Uterus (tissue), 4 donors: Measurements from ENCODE around the gene OTUD5. TPM values are rescaled to one million over a fixed set of nuclear protein-coding genes. Genes with fewer than 3 reads are reported as not detected.
A peak's percentile ranks its signal among the peaks of the same experiment; 100 is the strongest.

Experiments used
- DNase-seq, 2 donors: peaks; one replicate each; pipeline ENCODE4 v3.0.0-alpha.2; 2019 to 2020
- H3K27ac ChIP-seq, 2 donors: fragments of 200-600 bp; sonication (generic); 1 replicate in 1 of 2; 2 replicates in 1 of 2; pipeline ENCODE4 v1.5.1; 2016 to 2018
- H3K27me3 ChIP-seq, 2 donors: fragments of 200-600 bp; sonication (generic); one replicate each; pipeline ENCODE4 v1.5.1; 2018 to 2019; ENCODE audit warnings: control low read depth in 1 of 2
- H3K36me3 ChIP-seq, 2 donors: fragments of 200-600 bp; sonication (generic); one replicate each; pipeline ENCODE4 v1.5.1; 2019; ENCODE audit warnings: control low read depth in 1 of 2
- H3K4me1 ChIP-seq, 2 donors: fragments of 200-600 bp; sonication (generic); one replicate each; pipeline ENCODE4 v1.5.1; 2018 to 2019; ENCODE audit warnings: control low read depth in 1 of 2
- H3K4me3 ChIP-seq, 2 donors: fragments of 200-600 bp; sonication (generic); 1 replicate in 1 of 2; 2 replicates in 1 of 2; pipeline ENCODE4 v1.5.1; 2018 to 2019; ENCODE audit warnings: mild to moderate bottlenecking in 1 of 2
- H3K9me3 ChIP-seq, 2 donors: fragments of 200-600 bp; sonication (generic); one replicate each; pipeline ENCODE4 v1.5.1; 2019; ENCODE audit warnings: control low read depth in 1 of 2
- CTCF ChIP-seq, 4 experiments: fragments of 200-600 bp in 2 of 4; fragments of 450-650 bp in 2 of 4; sonication (generic) in 2 of 4; IDR thresholded peaks; one replicate each; pipeline ENCODE4 v1.5.1; 2016 to 2019; ENCODE audit warnings: antibody characterized with exemption in 4 of 4, mild to moderate bottlenecking in 2 of 4, moderate library complexity in 1 of 4
- POLR2A ChIP-seq, 2 donors: fragments of 450-650 bp; IDR thresholded peaks; one replicate each; pipeline ENCODE4 v1.6.1; 2016; ENCODE audit warnings: antibody characterized with exemption in 2 of 2, mild to moderate bottlenecking in 1 of 2, moderate library complexity in 1 of 2
- intact Hi-C: fragments of 100-400 bp; cut with DNase I; formaldehyde crosslinking; loops from one replicate; pipeline ENCODE4 v1.15.1; 2023; ENCODE audit warnings: low total_unique reads
- total RNA-seq, 4 donors: library from RNA; depleted of rRNA in 3 of 4; stranded (reverse); fragments of >200 nt in 3 of 4; gene quantifications; one replicate each; pipeline versions ENCODE4 v1.1.0 to v1.2.4, GENCODE V29; 2014 to 2023
- donor health status: DM: yes; HTN: yes; CAD: no.

Gene OTUD5
- total RNA-seq, 4 donors from 2014 or later, result 8.5 to 58.7 (median 21.8) TPM

- TF ChIP-seq CTCF (IDR thresholded peaks at IDR 0.05) (no peak), POLR2A (IDR thresholded peaks at IDR 0.05) (peak; percentile 33 to 52)
- Histone ChIP-seq H3K36me3 (no peaks in the 10 kb centered on the region), H3K27me3 (no peaks in the 10 kb centered on the region), H3K27ac (peak within 1 kb of the TSS; percentile 51 to 66), H3K9me3 (no peaks in the 10 kb centered on the region), H3K4me1 (no peaks in the 10 kb centered on the region), H3K4me3 (peak within 1 kb of the TSS; percentile 44 to 58)
- peak; percentile 74 to 78 for DNase-seq
- intact Hi-C loops, result no loop called here
Observed at GRCh38 chrX:48911412-48912182, 45.8 kb downstream of the OTUD5 start, which contains the start of gene SLC35A2. Gene SLC35A2 (minus strand): TSS chrX:48911646. CDS start chrX:48911636, 10 bp downstream.

GRCh38 chrX:48910926-48911411 lies 46.4 kb downstream of the OTUD5 start:
- intact Hi-C loops, result no loop called here
- H3K4me3 ChIP-seq, result peak overlapping the region; percentile 44 to 58
- no peaks in the 10 kb centered on the region for H3K36me3 ChIP-seq
- no peaks in the 10 kb centered on the region for H3K27me3 ChIP-seq
- H3K4me1 ChIP-seq, result no peaks in the 10 kb centered on the region
- no peak for TF ChIP-seq CTCF (IDR thresholded peaks at IDR 0.05)
- TF ChIP-seq POLR2A (IDR thresholded peaks at IDR 0.05), result no peak
- H3K27ac ChIP-seq, result peak overlapping the region; percentile 51 to 66
- no peak for DNase-seq
- no peaks in the 10 kb centered on the region for H3K9me3 ChIP-seq

- no peaks in the 10 kb centered on the region for H3K27me3 ChIP-seq
- DNase-seq, result no peak
- TF ChIP-seq POLR2A (IDR thresholded peaks at IDR 0.05) (no peak), CTCF (IDR thresholded peaks at IDR 0.05) (no peak)
- no peaks in the 10 kb centered on the region for H3K36me3 ChIP-seq
- H3K4me1 ChIP-seq, result no peaks in the 10 kb centered on the region
- H3K27ac ChIP-seq, result no peak overlapping the region
- no peaks in the 10 kb centered on the region for H3K9me3 ChIP-seq
- H3K4me3 ChIP-seq, result no peak overlapping the region
- intact Hi-C loops, result no loop called here
Observed at GRCh38 chrX:48909703-48910294, 47.6 kb downstream of the OTUD5 start.

- Histone ChIP-seq H3K27ac (no peak overlapping the region), H3K4me1 (no peaks in the 10 kb centered on the region), H3K27me3 (no peaks in the 10 kb centered on the region), H3K9me3 (no peaks in the 10 kb centered on the region), H3K4me3 (no peak overlapping the region), H3K36me3 (no peaks in the 10 kb centered on the region)
- no peak for DNase-seq
- intact Hi-C loops, result no loop called here
- TF ChIP-seq POLR2A (IDR thresholded peaks at IDR 0.05) (no peak), CTCF (IDR thresholded peaks at IDR 0.05) (no peak)
Observed at GRCh38 chrX:48908600-48908999, 48.8 kb downstream of the OTUD5 start.
